Peyer's patch (tissue), 4 donors: Measurements from ENCODE around the gene RPL41. TPM values are rescaled to one million over a fixed set of nuclear protein-coding genes. Genes with fewer than 3 reads are reported as not detected.
A peak's percentile ranks its signal among the peaks of the same experiment; 100 is the strongest.

ENCODE experiments used
- DNase-seq, 3 donors: peaks; one replicate each; pipeline ENCODE4 v3.0.0-alpha.2; 2017 to 2019
- H3K27ac ChIP-seq, 4 donors: fragments of 200-600 bp; sonication (generic); one replicate each; pipeline ENCODE4 v1.5.1; 2016 to 2019
- H3K27me3 ChIP-seq, 2 donors: fragments of 200-600 bp; sonication (generic); one replicate each; pipeline ENCODE4 v1.5.1; 2019
- H3K36me3 ChIP-seq, 3 donors: fragments of 200-600 bp; sonication (generic); one replicate each; pipeline ENCODE4 v1.5.1; 2016 to 2019
- H3K4me1 ChIP-seq, 4 donors: fragments of 200-600 bp; sonication (generic); one replicate each; pipeline ENCODE4 v1.5.1; 2016 to 2019
- H3K4me3 ChIP-seq, 4 donors: fragments of 200-600 bp; sonication (generic); 1 replicate in 3 of 4; 2 replicates in 1 of 4; pipeline ENCODE4 v1.5.1; 2016 to 2019; ENCODE audit warnings: mild to moderate bottlenecking in 1 of 4
- H3K9me3 ChIP-seq, 4 donors: fragments of 200-600 bp; sonication (generic); one replicate each; pipeline ENCODE4 v1.5.1; 2016 to 2019; ENCODE audit warnings: mild to moderate bottlenecking in 1 of 4
- POLR2A ChIP-seq, 2 donors: fragments of 450-650 bp; IDR thresholded peaks; one replicate each; pipeline ENCODE4 v1.5.1; 2017; ENCODE audit warnings: antibody characterized with exemption in 2 of 2, mild to moderate bottlenecking in 2 of 2, moderate library complexity in 2 of 2
- total RNA-seq, 4 donors: library from RNA; depleted of rRNA; stranded (reverse); fragments of >200 nt; gene quantifications; one replicate each; pipeline ENCODE4 v1.1.0, GENCODE V29; 2016
- TF ChIP-seq, protein P1 (sequence below), 6 experiments: fragments of 450-650 bp in 4 of 6; fragments of 200-600 bp in 2 of 6; sonication (generic) in 1 of 6; IDR thresholded peaks; one replicate each; pipeline ENCODE4 v1.5.1; 2017 to 2019; ENCODE audit warnings: antibody characterized with exemption in 6 of 6, mild to moderate bottlenecking in 3 of 6, moderate library complexity in 1 of 6

Gene RPL41
- total RNA-seq, 4 donors from 2014 or later = 1,852 to 2,996 (median 2,194) TPM

DNA sequence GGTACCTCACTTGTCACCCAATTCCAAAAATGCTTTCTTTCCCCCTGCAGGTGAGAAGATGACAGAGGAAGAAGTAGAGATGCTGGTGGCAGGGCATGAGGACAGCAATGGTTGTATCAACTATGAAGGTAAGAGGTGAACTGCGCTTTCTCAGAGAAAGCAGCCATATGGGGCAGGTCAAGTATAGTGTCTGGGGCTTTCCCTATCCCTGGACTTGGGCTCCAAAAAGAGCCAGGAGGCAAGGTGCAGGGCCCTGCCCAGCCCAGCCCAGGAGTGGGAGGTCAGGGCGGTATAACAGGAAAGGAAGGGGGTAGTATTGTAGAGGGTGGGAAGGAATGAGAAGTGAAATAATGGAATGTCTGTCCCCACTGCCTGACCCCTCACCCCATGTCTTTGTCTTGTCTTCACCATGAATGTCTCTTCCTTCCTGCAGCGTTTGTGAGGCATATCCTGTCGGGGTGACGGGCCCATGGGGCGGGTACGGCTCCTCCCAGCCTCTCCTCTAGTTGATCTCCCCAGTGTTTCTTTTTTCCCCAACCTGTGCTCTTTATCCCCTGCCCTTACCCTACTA, 43.8 kb downstream of the RPL41 start:
- peak overlapping the region; percentile 15 to 96 (median 80) for H3K4me3 ChIP-seq
- H3K9me3 ChIP-seq = no peaks in the 10 kb centered on the region
- DNase-seq = peak; percentile 59 to 81 (median 60)
- H3K4me1 ChIP-seq = peaks cover 4 to 41% (median 19%) of the 10 kb centered on the region in 4 donors
- TF ChIP-seq, protein P1, sequence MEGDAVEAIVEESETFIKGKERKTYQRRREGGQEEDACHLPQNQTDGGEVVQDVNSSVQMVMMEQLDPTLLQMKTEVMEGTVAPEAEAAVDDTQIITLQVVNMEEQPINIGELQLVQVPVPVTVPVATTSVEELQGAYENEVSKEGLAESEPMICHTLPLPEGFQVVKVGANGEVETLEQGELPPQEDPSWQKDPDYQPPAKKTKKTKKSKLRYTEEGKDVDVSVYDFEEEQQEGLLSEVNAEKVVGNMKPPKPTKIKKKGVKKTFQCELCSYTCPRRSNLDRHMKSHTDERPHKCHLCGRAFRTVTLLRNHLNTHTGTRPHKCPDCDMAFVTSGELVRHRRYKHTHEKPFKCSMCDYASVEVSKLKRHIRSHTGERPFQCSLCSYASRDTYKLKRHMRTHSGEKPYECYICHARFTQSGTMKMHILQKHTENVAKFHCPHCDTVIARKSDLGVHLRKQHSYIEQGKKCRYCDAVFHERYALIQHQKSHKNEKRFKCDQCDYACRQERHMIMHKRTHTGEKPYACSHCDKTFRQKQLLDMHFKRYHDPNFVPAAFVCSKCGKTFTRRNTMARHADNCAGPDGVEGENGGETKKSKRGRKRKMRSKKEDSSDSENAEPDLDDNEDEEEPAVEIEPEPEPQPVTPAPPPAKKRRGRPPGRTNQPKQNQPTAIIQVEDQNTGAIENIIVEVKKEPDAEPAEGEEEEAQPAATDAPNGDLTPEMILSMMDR (IDR thresholded peaks at IDR 0.05) = peak in 1 of 6 experiments; percentile 3
- TF ChIP-seq POLR2A (IDR thresholded peaks at IDR 0.05) = no peak
- H3K27ac ChIP-seq = peak overlapping the region; percentile 91 to 100 (median 97)
- peaks cover 0 to 59% (median 0%) of the 10 kb centered on the region in 3 donors for H3K36me3 ChIP-seq
- no peaks in the 10 kb centered on the region for H3K27me3 ChIP-seq

DNA sequence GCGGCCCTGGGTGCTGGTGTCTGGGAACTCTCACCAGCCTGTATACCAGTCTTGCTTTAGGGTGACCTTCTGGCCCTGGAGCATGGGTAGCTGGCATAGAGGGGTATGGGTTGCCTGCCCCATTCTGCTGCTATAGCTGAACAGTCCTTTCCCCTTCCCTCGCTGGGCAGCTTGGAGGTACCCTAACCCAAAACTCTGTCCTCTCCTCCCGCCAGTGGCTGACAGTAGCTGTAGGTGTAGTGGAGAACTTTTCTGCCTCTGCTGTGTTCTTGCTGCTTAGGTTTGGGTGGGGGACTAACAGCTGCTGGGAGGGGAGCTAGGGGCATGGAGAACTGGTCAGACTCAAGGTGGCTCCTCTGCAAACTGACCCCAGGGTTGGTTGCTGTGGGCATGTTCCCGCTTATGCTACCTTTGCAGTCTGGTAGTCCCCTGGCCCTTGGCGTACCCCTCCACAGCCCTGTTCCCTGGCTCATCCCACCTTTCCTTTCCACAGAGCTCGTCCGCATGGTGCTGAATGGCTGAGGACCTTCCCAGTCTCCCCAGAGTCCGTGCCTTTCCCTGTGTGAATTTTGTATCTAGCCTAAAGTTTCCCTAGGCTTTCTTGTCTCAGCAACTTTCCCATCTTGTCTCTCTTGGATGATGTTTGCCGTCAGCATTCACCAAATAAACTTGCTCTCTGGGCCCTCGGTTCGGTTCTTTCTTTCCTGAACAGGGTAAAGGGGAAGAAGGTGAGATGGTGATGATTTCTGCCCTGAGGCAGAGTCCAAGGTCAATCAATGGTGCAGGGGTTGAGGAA, 44.7 kb downstream of the RPL41 start:
- TF ChIP-seq, protein P1 (IDR thresholded peaks at IDR 0.05) = no peak
- TF ChIP-seq POLR2A (IDR thresholded peaks at IDR 0.05) = no peak
- Histone ChIP-seq H3K36me3 (peaks cover 0 to 67% (median 0%) of the 10 kb centered on the region in 3 donors), H3K27me3 (no peaks in the 10 kb centered on the region), H3K27ac (peak overlapping the region; percentile 91 to 100 (median 97)), H3K4me1 (peaks cover 4 to 41% (median 19%) of the 10 kb centered on the region in 4 donors), H3K9me3 (no peaks in the 10 kb centered on the region), H3K4me3 (peak overlapping the region; percentile 15 to 96 (median 80))
- no peak for DNase-seq

DNA sequence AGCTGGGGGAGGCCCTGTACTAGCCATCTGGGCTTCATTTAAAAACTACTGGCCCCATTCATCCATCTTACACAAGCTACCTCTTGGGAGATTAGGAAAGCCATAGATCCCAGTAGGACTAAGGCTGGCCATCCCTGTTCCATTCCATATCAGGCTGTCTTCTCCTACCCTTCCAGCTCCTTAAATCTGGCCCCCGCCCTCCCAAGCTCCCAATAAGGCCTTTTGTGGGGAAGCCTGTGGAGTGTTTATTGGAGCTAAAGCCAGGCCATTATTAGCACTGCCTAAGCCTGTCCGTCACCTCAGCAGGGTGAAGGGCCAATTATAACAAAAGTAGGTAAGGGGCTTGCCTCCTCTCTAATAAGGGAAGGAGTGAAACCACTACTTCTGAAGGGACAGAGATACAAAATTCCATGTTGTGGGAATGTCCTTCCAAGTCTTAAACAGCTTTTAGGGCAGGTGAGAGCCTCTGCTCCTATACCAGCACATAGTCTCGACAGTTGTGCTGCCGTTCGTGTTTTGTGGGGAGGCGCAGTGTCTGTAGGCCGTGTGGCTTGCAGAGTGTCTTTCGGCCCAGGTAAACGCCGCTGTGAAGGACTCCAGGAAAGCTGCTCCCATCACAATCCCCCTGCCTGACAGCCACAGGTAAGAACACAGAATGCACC, 45.4 kb downstream of the RPL41 start:
- no peak for TF ChIP-seq POLR2A (IDR thresholded peaks at IDR 0.05)
- TF ChIP-seq, protein P1 (IDR thresholded peaks at IDR 0.05) = no peak
- Histone ChIP-seq H3K27me3 (no peaks in the 10 kb centered on the region), H3K4me1 (peaks cover 4 to 36% (median 19%) of the 10 kb centered on the region in 4 donors), H3K36me3 (peaks cover 0 to 74% (median 0%) of the 10 kb centered on the region in 3 donors), H3K27ac (peak overlapping the region in 2 of 4 donors; percentile 91 to 100), H3K9me3 (no peaks in the 10 kb centered on the region), H3K4me3 (peak overlapping the region in 1 of 4 donors; percentile 69)
- no peak for DNase-seq

DNA sequence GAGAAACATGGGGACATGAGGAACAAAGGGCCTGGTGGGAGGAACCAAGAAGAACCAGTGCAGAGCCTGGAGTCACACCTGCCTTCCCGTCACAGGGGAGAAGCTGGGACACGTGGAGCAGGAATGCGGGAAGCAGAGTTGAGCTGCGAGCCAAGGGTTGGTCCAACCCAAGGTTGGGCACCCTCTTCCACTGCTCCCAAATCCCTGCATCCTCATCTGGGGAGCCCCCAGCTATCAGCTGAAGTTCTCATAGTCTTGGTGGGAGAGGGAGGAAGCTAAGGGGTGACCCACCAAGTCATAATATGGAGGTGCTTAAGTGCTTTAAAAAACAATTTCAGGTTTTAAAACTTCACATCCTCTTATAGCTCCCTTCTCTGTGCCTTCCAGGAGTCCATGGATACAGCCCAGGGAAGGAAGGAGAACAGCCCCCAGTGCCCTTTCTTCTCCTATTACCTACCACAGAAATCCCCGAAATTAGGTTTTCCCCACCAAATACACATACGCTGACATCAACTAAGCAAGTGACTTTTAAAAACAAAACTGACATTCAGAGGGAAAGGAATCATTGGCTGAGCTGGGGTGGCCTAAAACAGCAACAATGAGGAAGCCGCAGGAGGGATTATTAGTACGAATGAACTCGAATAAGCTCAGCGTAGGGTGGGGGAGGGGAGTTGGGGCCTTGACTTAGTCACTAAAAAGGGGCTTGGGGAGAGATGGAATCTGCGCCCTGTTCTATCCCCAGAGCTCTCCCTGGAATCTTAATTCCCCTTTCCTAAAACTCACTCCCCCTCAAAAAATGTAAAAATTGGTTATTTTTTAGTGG, 46.2 kb downstream of the RPL41 start:
- H3K9me3 ChIP-seq = no peaks in the 10 kb centered on the region
- H3K27ac ChIP-seq = peak overlapping the region in 1 of 4 donors; percentile 18
- H3K4me3 ChIP-seq = no peak overlapping the region
- no peak for DNase-seq
- peaks cover 0 to 83% (median 0%) of the 10 kb centered on the region in 3 donors for H3K36me3 ChIP-seq
- TF ChIP-seq, protein P1 (IDR thresholded peaks at IDR 0.05) = no peak
- no peak for TF ChIP-seq POLR2A (IDR thresholded peaks at IDR 0.05)
- H3K4me1 ChIP-seq = peaks cover 4 to 33% (median 19%) of the 10 kb centered on the region in 4 donors
- no peaks in the 10 kb centered on the region for H3K27me3 ChIP-seq
